Uterus (tissue), 4 donors: ENCODE data around the gene HACD2. TPM values are rescaled to one million over a fixed set of nuclear protein-coding genes. Genes with fewer than 3 reads are reported as not detected.
A peak's percentile ranks its signal among the peaks of the same experiment; 100 is the strongest.

ENCODE experiments used
- DNase-seq, 2 donors: peaks; one replicate each; pipeline ENCODE4 v3.0.0-alpha.2; 2019 to 2020
- H3K27ac ChIP-seq, 2 donors: fragments of 200-600 bp; sonication (generic); 1 replicate in 1 of 2; 2 replicates in 1 of 2; pipeline ENCODE4 v1.5.1; 2016 to 2018
- H3K27me3 ChIP-seq, 2 donors: fragments of 200-600 bp; sonication (generic); one replicate each; pipeline ENCODE4 v1.5.1; 2018 to 2019; ENCODE audit warnings: control low read depth in 1 of 2
- H3K36me3 ChIP-seq, 2 donors: fragments of 200-600 bp; sonication (generic); one replicate each; pipeline ENCODE4 v1.5.1; 2019; ENCODE audit warnings: control low read depth in 1 of 2
- H3K4me1 ChIP-seq, 2 donors: fragments of 200-600 bp; sonication (generic); one replicate each; pipeline ENCODE4 v1.5.1; 2018 to 2019; ENCODE audit warnings: control low read depth in 1 of 2
- H3K4me3 ChIP-seq, 2 donors: fragments of 200-600 bp; sonication (generic); 1 replicate in 1 of 2; 2 replicates in 1 of 2; pipeline ENCODE4 v1.5.1; 2018 to 2019; ENCODE audit warnings: mild to moderate bottlenecking in 1 of 2
- H3K9me3 ChIP-seq, 2 donors: fragments of 200-600 bp; sonication (generic); one replicate each; pipeline ENCODE4 v1.5.1; 2019; ENCODE audit warnings: control low read depth in 1 of 2
- CTCF ChIP-seq, 4 experiments: fragments of 200-600 bp in 2 of 4; fragments of 450-650 bp in 2 of 4; sonication (generic) in 2 of 4; IDR thresholded peaks; one replicate each; pipeline ENCODE4 v1.5.1; 2016 to 2019; ENCODE audit warnings: antibody characterized with exemption in 4 of 4, mild to moderate bottlenecking in 2 of 4, moderate library complexity in 1 of 4
- POLR2A ChIP-seq, 2 donors: fragments of 450-650 bp; IDR thresholded peaks; one replicate each; pipeline ENCODE4 v1.6.1; 2016; ENCODE audit warnings: antibody characterized with exemption in 2 of 2, mild to moderate bottlenecking in 1 of 2, moderate library complexity in 1 of 2
- intact Hi-C: fragments of 100-400 bp; cut with DNase I; formaldehyde crosslinking; loops from one replicate; pipeline ENCODE4 v1.15.1; 2023; ENCODE audit warnings: low total_unique reads
- total RNA-seq, 4 donors: library from RNA; depleted of rRNA in 3 of 4; stranded (reverse); fragments of >200 nt in 3 of 4; gene quantifications; one replicate each; pipeline versions ENCODE4 v1.1.0 to v1.2.4, GENCODE V29; 2014 to 2023
- donor health status: DM: yes; HTN: yes; CAD: no.

HACD2 gene
- 10 to 100 TPM; 21.5 to 38.0 (median 28.8) TPM for total RNA-seq

GRCh38 chr3:123584988-123585937 is at the start of gene HACD2:
HACD2 (minus strand) TSS chr3:123585053; CDS start chr3:123585027, 26 bp downstream.
- H3K36me3 ChIP-seq, result no peaks in the 10 kb centered on the region
- intact Hi-C loops, result no loop called here
- no peaks in the 10 kb centered on the region for H3K4me1 ChIP-seq
- TF ChIP-seq POLR2A (IDR thresholded peaks at IDR 0.05) (peak; percentile 78 to 85), CTCF (IDR thresholded peaks at IDR 0.05) (no peak)
- peak within 1 kb of the TSS; percentile 58 to 62 for H3K4me3 ChIP-seq
- DNase-seq, result peak; percentile 95 to 98
- no peaks in the 10 kb centered on the region for H3K9me3 ChIP-seq
- H3K27ac ChIP-seq, result peak within 1 kb of the TSS; percentile 88 to 91
- no peaks in the 10 kb centered on the region for H3K27me3 ChIP-seq

GRCh38 chr3:123634149-123635051 is 49.5 kb upstream of the HACD2 start:
- TF ChIP-seq CTCF (IDR thresholded peaks at IDR 0.05) (no peak), POLR2A (IDR thresholded peaks at IDR 0.05) (no peak)
- peak in 1 of 2 donors; percentile 18 for DNase-seq
- Histone ChIP-seq H3K4me3 (no peak overlapping the region), H3K4me1 (no peaks in the 10 kb centered on the region), H3K27me3 (no peaks in the 10 kb centered on the region), H3K27ac (peak overlapping the region; percentile 77 to 82), H3K36me3 (no peaks in the 10 kb centered on the region), H3K9me3 (no peaks in the 10 kb centered on the region)
- intact Hi-C loops, result no loop called here

- TF ChIP-seq CTCF (IDR thresholded peaks at IDR 0.05) (no peak), POLR2A (IDR thresholded peaks at IDR 0.05) (no peak)
- Histone ChIP-seq H3K27ac (peak overlapping the region; percentile 77 to 82), H3K27me3 (no peaks in the 10 kb centered on the region), H3K4me1 (no peaks in the 10 kb centered on the region), H3K36me3 (no peaks in the 10 kb centered on the region), H3K9me3 (no peaks in the 10 kb centered on the region), H3K4me3 (no peak overlapping the region)
- intact Hi-C loops, result no loop called here
- DNase-seq, result no peak
Measured at GRCh38 chr3:123633530-123633929, 48.7 kb upstream of the HACD2 start.

GRCh38 chr3:123632161-123632655 is 47.4 kb upstream of the HACD2 start:
- DNase-seq, result peak; percentile 75 to 82
- Histone ChIP-seq H3K4me3 (no peak overlapping the region), H3K27me3 (no peaks in the 10 kb centered on the region), H3K9me3 (no peaks in the 10 kb centered on the region), H3K27ac (peak overlapping the region; percentile 77 to 82), H3K36me3 (no peaks in the 10 kb centered on the region), H3K4me1 (no peaks in the 10 kb centered on the region)
- TF ChIP-seq POLR2A (IDR thresholded peaks at IDR 0.05), result no peak
- TF ChIP-seq CTCF (IDR thresholded peaks at IDR 0.05), result no peak
- intact Hi-C loops, result no loop called here
